ENCODE data around the gene TFCP2L1.

The TFCP2L1 gene

DNA sequence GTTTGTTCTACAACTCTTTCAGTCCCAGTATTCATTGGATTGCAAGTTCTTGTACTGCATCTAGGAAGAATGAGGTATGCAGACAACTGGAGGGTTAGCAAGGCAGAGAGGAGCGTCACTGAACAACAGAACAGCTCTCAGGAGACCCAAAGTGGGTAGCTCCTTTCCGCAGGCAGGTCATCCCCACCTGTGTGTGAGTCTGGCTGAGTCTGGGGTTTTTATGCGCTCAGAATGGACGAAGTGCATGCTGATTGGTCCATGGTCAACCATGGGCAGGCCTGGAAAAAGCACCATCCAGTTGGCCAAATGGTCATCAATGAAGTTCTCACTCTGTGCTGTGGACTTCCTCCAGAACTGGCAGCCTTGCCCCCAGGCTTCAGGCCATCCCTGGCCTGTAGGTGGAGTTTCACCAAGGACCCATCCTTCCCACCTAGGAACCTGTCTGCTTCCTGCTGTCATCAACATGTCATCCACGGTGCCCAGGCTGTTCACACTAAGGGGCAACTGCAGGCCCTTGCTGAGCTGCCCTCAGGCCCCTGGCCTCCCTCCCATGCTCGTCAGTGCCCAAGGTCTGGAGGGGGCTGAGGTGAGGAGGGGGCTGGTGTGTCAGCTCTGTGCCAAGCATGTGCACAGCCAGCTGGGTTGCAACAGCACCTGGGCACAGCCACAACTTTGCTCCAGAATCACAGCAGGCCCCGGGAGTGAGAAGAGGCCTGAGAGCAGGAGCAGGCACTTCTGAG lies 11.1 kb upstream of the TFCP2L1 start:
- no peak for DNase-seq

DNA sequence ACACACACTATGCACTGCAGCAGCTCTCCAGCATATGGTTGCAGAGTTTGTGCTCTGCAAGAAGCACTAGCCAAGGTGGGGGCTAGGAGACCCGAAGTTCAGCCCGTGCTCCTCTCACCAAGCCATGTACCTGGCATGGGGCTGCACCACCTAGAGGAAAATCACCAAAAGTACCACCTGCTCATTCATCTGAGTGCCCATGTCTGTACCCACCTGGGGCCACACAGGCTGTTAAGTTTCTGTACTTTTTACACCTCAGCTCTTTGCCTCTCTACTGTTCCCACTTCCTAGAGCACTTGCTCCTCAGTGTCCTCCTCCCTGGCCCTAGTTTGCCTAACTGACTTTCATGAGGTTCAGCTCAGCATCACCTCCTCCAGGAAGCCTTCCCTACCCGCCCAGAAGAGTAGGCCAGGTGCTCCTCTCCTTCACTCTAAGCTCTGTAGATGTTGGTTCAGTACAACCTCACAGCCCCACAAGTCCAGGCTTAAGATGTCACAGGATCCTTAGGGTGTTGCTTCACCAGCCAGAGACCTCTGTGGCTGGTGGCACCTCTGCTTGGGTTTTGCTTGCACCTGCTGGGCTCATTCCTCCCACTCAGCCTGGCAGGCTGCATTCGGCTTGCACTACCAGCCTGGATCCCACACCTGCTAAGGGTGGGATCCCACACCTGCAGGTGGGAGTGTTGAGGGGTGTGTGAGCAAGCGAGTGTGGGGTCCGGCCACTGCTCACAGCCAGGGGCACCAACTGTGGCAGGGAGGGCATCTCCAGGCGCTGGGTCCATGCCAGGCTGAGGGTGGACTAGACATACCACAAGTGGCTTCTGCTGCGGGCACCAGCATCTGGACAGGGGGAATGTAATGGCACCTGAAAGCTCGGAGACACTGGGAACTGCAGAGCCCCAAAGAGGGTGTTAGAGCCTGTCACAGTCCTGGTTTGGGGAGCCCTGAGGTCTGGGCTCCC lies 10.2 kb upstream of the TFCP2L1 start:
- no peak for DNase-seq

DNA sequence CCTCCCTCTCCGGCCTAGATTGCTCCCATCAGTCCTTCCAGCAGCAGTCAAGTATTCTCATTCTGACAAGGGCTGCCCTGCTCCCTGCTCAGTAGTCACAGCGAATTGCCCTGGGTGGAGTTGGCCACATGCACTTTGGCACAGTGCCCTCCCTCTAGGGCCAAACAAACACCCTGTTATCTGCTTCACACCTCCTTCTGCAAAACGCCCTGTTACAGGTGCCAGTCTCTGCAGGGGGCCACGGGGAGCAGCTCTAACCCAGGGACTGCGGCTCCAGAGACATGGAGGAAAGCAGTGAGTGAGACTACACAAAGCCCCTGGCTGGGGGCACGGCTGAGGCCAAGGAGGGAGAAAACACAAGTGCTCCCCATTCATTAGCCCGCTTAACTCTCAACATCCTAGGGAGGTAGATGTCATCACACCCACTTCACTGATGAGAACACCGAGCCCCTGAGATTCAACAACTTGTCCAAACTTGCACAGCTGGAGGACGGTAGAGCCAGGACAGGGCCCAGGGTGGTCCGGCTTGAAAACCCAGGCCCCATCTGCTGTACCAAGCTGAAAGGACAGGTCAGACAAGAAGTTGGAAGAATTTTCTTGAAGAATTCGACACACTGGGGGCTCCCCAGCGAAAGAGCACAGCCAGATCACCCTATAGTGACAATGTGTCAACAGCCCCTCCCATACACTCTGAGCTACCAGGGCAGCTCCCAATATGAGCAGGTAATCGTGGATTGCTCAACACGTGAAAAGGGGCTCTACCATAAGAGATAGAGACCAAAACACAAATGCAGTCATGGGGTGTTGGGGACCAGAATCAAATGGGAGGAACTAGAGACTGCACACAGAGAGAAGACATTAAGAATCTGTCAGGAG lies 8.7 kb upstream of the TFCP2L1 start:
- DNase-seq, result no peak

DNA sequence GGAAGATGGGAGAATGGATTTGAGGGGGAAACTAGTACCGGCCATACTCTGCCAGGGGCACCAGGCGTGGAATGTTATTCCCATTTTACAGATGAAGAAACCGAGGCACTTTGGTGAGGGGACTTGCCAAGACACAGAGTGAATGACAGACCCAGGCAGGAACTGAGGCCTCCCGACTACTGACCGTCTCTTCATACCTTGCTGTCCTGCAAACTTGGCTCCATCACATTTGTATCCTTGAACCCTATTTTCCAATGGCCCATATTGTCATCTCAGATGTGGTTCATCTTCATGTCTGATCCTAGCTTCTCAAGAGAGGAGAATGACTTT lies 6.2 kb upstream of the TFCP2L1 start:
- DNase-seq, result no peak

DNA sequence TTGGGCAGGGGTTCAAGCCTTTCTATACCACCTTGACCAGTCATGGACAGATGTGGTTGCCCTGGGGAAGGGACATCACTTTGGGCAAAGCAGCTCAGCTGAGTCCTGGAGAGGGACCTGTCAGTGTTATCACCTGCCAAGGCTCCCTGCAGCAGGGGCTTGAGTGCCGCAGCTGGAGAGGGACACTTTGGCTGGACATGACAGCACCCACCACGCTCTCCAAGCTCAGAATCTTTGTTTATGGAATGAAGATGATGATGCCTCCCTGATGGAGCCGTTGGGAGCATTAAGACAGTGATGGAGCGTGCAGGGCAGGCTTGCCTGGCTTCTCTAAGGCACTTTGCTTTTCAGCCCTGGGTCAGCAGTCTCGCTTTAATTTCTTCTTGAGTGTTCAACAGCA lies 4.3 kb upstream of the TFCP2L1 start:
- no peak for DNase-seq

DNA sequence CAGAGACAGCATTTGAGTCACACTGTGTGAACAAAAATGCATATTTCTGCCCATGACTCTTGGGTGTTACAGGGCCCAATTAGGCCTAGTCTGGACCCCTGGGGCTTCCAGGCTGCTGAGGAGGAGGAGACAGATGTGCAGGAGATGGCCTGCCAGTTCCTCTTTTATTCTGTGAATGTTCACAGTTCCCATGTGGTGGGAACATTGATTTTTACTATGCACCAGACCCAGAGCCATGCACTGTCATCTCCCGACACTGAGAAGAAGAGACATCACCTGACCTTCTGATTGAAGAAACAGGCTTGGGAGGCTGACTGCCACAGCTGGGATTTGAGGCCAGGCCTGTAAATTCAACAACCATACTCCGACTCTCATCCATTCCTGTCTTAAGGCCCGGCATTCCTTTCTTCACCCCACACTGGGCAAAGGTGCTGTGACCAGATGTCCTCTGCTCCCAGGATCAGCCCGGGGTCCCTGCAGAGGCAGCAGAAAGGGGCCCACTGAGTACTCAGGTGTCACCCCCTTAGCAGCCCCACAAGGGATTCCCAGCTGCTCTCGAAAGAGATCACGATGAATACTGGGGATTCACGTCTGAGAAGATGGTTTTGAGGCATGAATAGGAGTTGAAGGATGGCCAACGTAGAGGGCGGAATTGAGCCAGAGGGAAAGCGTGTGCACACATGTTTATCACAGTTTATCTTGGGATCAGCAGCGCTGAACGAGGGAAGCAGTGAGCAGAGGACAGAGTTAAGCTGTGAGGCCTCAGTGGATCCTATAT lies 3.6 kb upstream of the TFCP2L1 start:
- DNase-seq, result no peak

DNA sequence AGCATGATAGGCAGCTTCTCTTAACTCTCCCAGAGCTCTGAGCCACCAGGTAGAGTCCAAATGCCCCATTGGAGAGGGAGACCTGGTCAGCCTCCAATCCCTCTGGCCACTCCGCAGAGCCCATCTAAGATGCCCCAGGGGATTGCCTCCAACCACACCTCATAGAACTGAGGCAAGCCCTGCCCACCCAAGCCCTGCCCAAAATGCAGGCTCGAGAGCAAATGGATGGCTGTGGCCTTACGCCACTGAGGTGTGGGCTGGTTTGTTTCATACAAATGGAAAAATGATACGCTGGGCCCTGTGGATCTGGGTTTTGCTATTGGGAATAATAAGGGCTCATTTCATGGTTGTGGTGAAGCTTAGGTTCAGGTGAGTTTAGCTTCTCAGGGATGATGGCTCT lies 3.0 kb upstream of the TFCP2L1 start:
- DNase-seq, result no peak

DNA sequence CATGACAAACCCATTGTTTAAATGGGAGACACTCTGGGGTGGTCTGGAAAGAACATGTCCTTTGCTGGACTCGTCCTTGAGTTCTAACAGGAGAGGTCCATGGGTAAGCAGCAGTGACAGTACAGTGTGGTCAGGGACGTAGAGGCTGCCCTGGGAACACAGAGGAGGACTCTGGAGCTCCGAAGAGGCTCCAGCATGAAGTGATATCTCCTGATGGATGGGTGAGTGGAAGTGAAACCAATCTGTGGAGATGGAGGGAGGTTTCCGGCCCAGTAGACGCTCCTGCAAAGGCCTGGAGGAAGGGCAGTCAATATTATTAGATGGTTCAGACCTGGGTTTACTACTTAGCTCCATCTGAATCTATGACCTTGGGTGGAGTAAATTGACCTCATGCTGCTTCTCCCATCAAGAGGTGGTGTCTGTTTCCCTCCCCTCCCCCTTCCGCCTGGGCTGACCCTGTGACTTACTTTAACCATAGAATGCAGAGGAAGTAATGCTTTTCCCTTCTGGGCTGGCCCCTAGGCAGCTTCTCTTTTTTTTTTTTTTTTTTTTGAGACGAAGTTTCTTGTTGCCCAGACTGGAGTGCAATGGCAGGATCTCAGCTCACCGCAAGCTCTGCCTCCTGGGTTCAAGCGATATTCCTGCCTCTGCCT lies 2.3 kb upstream of the TFCP2L1 start:
- DNase-seq, result no peak

DNA sequence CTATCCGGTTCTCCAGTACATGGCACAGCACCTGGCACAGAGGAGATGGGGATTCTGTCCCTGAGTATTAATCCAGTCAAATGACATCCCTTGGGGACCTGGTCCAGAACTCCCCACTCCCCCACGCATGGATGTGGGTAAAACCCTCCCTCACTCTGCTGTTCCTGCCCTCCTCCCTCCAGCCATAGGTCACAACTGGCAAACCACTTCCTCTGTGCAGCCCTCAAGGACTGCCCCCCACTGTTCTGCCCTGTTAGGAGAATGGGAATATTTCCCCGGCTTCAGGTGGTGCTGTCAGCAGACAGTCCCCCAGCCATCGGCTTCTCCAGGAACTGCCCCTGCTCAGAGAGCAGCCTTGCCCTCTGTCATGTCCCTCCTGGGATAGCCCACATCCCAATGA lies 1.5 kb upstream of the TFCP2L1 start:
- DNase-seq, result peak; percentile 44

DNA sequence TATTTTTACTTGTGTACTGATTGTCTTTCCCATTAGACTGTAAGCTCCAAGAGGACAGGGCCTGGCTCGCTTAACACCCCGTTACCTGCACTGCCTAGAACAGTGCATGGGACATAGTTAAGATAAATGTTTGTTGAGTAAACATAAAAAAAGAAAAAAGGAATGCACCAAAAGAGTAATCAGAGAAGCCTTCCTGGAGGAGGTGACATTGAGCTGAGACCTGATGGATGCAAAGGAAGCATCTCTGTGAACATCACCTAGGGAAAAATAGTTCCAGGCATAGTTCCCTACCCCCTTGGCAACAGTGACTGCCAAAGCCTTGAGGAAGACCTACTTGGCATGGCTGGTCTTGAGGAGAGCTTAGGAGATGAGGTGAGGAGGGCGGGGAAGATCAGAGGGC lies 924 bp upstream of the TFCP2L1 start:
- DNase-seq, result no peak

DNA sequence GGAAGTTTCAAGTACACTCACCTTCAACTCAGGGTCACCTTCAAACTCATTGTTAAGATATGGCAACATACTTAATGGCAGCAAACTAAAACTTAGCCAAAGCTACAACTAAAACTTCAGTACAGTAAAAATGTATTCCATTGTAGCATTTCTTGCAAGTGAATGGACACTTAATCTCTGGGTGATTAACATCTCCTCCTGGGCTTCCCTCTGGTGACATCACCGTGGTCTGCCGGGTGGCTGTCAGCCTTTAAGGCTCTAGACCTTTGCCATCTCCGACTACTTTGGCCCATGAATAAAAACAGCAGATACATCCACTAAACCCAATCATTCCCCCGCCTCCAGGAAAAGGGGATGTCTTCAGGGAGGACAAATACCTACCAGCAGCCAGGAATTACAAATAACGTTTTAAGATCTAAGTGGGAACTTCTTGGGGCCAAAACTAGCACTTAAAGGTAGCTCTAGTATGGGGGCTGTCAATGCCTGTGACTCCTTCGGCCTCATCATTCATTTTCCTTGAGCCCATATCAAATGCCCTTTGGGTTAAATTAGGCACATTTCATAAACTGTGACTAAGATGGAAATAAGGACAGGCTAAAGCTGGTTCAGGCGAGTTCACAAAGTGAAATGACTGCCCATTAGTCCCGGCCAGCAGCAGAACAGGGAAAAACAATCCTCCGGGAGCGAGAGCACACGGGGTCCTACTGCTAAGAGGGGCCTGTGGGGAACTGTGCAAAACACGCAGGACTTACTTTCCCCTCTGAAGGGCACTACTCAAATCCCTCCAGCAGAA lies 1.1 kb downstream of the TFCP2L1 start:
- DNase-seq, result no peak

DNA sequence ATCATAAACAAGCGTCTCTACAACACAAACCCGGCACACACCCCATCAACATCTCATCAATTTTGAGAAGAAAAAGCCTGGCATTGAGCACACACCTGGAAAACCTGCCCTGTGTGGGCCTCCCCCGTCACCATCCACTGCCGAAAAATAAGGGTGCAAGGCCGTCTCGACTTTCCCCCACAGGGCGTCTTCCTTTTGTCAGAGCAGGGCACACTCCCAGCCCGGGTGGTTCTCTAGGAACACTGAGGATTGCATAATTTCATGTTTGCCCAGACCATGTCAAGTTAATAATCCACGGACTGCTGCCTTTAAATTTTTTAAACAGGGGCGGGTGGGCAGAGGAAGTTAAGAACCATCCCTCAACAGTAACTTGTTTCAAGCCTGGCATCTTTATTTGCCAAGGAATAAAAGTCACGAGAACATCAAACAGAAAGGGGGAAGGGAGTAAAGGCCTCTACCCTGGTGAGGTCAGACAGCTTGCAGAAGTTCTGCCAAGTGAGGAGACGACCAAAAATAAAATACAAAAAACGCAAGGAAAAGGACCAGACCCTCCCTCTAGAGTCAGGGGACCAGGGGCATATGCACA lies 2.1 kb downstream of the TFCP2L1 start:
- peak; percentile 21 for DNase-seq

DNA sequence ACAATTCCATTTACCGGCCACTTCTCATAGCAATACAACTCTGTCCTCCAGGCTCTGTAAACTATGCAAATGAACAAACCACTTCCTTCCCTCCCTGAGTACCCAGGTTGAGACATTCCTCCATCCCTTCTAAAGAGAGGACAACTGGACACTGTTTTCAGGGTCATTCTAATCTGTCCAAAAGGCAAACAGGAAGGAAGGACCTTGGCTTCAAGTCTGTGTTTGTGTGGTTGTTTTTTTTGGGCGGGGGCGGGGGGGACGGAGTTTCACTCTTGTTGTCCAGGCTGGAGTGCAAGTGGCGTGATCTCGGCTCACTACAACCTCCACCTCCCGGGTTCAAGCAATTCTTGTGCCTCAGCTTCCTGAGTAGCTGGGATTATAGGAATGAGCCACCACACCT lies 3.3 kb downstream of the TFCP2L1 start:
- DNase-seq, result no peak

DNA sequence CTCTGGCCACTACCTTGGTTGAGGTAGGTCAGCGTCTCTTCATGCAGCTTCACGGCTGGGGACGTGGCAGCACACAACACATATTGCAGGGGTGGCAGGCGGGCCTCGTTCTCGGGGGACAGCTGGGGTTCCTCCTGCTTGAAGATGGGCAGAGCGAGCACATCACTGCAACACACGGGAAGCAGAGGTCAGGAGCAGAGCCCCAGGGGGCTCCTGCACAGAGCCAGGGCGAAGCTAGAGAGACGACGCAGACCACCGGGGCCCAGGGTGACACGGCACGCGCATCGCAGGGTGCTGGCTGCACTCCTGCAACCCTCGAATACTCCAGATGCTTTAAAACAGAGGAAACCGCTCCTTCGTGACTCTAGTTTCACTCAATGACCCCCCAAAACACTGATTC lies 3.9 kb downstream of the TFCP2L1 start:
- DNase-seq, result no peak

DNA sequence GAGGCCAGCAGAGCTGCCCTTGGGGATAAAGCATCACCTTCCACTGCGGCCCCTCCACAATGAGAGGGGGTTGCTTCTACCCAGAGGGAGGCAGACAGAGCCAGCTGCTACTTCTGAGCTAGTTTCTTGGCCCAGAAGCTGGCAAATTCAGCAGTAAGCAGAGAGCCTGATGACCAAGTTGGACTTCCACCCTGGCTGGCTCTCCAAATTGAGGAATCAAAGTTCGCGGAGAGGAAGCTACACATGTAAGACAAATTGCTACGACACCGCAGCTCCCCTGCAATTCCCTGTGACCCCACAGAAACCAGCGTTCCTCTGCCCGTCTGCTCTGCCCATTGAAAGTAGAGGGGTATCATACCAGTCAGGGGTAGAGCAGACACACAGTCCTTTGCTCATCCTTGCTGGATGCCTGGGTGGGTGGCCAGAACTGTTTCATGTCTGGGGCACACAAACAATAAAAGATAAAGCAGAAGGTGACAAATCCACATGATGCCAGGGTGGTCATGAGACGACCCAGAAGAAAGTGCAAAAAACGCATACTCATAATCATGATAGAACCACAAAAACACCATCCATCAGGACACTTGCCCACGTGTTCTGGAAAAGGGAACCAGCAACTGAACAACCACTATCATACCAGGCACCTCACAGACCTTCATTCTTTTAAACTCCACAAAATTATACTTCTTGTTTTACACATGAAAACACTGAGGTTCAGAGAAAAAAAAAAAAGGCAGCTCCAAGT lies 5.4 kb downstream of the TFCP2L1 start:
- DNase-seq, result peak; percentile 34

DNA sequence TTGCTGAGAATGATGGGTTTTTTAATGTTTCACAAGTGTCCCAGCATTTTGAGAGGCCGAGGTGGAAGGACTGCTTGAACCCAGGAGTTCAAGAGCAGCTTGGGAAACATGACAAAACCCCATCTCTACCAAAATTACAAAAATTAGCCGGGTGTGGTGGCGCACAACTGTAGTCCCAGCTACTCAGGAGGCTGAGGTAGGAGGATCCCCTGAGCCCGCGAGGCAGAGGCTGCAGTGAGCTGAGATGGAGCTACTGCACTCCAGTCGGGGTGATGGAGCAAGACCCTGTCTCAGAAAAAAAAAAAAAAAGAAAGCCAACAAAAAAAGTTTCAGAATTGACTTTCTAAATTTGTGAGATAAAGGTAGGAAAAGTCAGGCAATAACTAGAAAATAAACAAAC lies 8.7 kb downstream of the TFCP2L1 start:
- DNase-seq, result no peak

DNA sequence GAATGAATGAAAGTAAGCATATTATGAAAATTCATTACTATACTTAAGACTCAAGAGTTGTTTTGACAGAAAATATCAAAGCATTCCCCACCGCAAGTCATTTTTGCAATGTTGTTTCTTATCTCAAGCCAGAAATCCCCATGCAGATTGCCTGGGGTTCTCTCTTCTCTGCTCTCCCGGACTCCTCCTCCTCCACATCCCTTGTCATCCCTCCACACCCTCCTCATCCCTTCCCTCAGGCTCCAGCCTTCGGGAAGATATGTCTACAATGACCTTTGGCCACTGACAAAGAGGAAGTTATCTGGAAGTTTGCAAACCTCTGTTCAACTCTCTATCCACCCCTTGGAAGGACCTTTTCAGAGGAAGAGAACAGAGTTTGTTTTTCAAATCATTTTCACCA lies 11.9 kb downstream of the TFCP2L1 start:
- no peak for DNase-seq

DNA sequence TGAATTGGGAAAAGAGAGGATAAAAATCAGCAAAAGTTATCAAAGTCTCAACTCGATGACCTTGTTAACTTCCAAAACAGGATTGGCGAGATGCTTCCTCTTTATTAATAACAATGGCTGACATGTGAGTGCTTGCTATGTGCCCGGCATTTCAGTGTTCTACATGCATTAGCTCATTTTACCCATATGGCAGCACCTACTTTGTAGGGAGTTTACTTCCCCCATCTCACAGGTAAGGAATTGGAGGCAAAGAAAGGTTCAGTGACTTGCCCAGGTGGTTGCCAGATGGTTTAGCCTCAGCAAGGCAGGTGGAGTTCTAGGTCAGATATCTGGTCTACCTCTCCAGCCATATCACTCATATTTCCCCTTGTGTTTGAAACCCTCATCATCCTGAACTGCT lies 12.4 kb downstream of the TFCP2L1 start:
- no peak for DNase-seq

DNA sequence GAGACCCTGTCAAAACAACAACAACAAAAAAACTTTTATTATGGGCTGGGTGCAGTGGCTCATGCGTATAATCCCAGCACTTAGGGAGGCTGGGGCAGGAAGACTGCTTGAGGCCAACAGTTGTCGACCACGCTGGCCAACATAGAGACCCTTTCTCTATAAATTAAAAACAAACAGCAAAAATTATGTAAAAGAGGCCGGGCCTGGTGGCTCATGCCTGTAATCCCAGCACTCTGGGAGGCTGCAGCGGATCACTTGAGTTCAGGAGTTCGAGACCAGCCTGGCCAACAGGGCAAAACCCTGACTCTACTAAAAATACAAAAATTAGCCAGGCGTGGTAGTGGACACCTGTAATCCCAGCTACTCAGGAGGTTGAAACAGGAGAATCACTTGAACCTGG lies 15.6 kb downstream of the TFCP2L1 start:
- DNase-seq, result peak; percentile 38

DNA sequence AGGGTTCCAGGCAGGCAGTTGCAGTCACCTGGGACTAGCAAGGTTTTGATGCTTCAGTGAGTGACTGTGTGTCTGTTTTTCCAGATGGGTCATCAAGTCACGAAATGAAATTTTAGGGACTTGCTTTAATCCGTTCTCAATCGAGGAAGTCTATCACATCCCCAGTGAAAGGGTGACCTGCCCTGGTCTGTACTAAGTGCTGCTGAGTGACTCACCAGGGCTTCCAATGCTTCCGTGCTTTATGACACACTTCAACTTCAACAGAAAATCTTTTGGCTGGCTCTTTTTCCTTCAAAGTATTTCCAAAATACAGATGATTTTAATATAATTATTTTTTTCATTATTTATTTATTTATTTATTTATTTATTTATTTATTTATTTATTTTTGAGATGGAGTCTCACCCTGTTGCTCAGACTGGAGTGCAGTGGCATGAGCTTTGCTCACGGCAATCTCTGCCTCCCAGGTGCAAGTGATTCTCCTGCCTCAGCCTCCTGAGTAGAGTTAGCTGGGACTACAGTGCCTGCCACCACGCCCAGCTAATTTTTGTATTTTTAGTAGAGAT lies 18.4 kb downstream of the TFCP2L1 start:
- peak; percentile 24 for DNase-seq

Data from activated effector memory CD4-positive, alpha-beta T cell treated with anti-CD3 and anti-CD28 coated beads, Interleukin-2, amount 50 U/mL, for 16 hours (primary cell).